Left ventricle myocardium inferior (tissue), 1 donor: ENCODE measurements around the gene GPX3. TPM values are rescaled to one million over a fixed set of nuclear protein-coding genes. Genes with fewer than 3 reads are reported as not detected.
A peak's percentile ranks its signal among the peaks of the same experiment; 100 is the strongest.

ENCODE experiments used
- DNase-seq: peaks from one replicate; pipeline ENCODE4 v3.0.0-alpha.2; 2020
- H3K27ac ChIP-seq: fragments of 200-600 bp; replicated peaks from 2 replicates; pipeline ENCODE4 v1.8.0; 2021
- H3K27me3 ChIP-seq: fragments of 200-600 bp; 2 replicates; pipeline ENCODE4 v1.8.0; 2021; ENCODE audit warnings: low read depth
- H3K36me3 ChIP-seq: fragments of 200-600 bp; 2 replicates; pipeline ENCODE4 v1.8.0; 2021
- H3K4me1 ChIP-seq: fragments of 200-600 bp; 2 replicates; pipeline ENCODE4 v1.8.0; 2021
- H3K4me3 ChIP-seq: fragments of 200-600 bp; 2 replicates; pipeline ENCODE4 v1.8.0; 2021; ENCODE audit warnings: mild to moderate bottlenecking, moderate library complexity
- H3K9me3 ChIP-seq: fragments of 200-600 bp; replicated peaks from 2 replicates; pipeline ENCODE4 v1.8.0; 2021
- intact Hi-C: fragments of 100-400 bp; cut with micrococcal nuclease; formaldehyde crosslinking; loops from one replicate; pipeline ENCODE4 v1.11.0; 2022
- total RNA-seq: library from RNA; stranded (reverse); fragmentation: NEBNext Ultra II Directional; extraction: Animal tissue kit (Norgen Biotek cat#: 25700); gene quantifications from one replicate; pipeline ENCODE4 v1.2.1, GENCODE V29; 2021
- TF ChIP-seq, protein P1 (sequence below): fragments of 200-600 bp; IDR thresholded peaks from 2 replicates; pipeline ENCODE4 v1.8.0; 2021; ENCODE audit warnings: antibody characterized with exemption, mild to moderate bottlenecking, borderline replicate concordance
- donor health status: DM: no; HTN: yes; CAD: no; lungs with severe emphysema.

Gene GPX3
- total RNA-seq, 1 donor from 2014 or later: 744 TPM

GRCh38 chr5:151024440-151025249 is 4.3 kb downstream of the GPX3 start:
- Histone ChIP-seq H3K27me3 (no peaks in the 10 kb centered on the region), H3K4me1 (peaks cover 97% of the 10 kb centered on the region), H3K36me3 (peaks cover 55% of the 10 kb centered on the region), H3K9me3 (no peaks in the 10 kb centered on the region), H3K27ac (peak overlapping the region; percentile 97), H3K4me3 (peak overlapping the region; percentile 97)
- intact Hi-C loops: no loop called here
- DNase-seq: no peak
- TF ChIP-seq, protein P1, sequence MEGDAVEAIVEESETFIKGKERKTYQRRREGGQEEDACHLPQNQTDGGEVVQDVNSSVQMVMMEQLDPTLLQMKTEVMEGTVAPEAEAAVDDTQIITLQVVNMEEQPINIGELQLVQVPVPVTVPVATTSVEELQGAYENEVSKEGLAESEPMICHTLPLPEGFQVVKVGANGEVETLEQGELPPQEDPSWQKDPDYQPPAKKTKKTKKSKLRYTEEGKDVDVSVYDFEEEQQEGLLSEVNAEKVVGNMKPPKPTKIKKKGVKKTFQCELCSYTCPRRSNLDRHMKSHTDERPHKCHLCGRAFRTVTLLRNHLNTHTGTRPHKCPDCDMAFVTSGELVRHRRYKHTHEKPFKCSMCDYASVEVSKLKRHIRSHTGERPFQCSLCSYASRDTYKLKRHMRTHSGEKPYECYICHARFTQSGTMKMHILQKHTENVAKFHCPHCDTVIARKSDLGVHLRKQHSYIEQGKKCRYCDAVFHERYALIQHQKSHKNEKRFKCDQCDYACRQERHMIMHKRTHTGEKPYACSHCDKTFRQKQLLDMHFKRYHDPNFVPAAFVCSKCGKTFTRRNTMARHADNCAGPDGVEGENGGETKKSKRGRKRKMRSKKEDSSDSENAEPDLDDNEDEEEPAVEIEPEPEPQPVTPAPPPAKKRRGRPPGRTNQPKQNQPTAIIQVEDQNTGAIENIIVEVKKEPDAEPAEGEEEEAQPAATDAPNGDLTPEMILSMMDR: no peak

DNA sequence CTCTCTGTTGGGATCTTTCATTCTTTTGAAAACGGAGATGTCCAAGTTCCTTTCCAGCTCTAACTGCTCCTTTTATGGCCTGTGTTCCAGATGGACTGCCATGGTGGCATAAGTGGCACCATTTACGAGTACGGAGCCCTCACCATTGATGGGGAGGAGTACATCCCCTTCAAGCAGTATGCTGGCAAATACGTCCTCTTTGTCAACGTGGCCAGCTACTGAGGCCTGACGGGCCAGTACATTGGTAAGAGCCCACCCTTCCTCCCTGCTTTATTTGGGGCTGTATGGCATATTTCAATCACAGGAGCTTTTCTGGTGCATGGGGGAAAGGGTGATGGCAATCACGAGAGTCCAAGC is 4.8 kb downstream of the GPX3 start:
- intact Hi-C loops: no loop called here
- H3K27me3 ChIP-seq: no peaks in the 10 kb centered on the region
- H3K4me1 ChIP-seq: peaks cover 97% of the 10 kb centered on the region
- no peak for DNase-seq
- peaks cover 61% of the 10 kb centered on the region for H3K36me3 ChIP-seq
- TF ChIP-seq, protein P1: no peak
- H3K4me3 ChIP-seq: peak overlapping the region; percentile 97
- no peaks in the 10 kb centered on the region for H3K9me3 ChIP-seq
- peak overlapping the region; percentile 97 for H3K27ac ChIP-seq

- DNase-seq: no peak
- H3K4me1 ChIP-seq: peaks cover 99% of the 10 kb centered on the region
- H3K27me3 ChIP-seq: no peaks in the 10 kb centered on the region
- H3K36me3 ChIP-seq: peaks cover 67% of the 10 kb centered on the region
- intact Hi-C loops: no loop called here
- H3K27ac ChIP-seq: peak overlapping the region; percentile 97
- TF ChIP-seq, protein P1: no peak
- no peaks in the 10 kb centered on the region for H3K9me3 ChIP-seq
- peak overlapping the region; percentile 97 for H3K4me3 ChIP-seq
Measured at GRCh38 chr5:151026088-151026487, 5.7 kb downstream of the GPX3 start.

GRCh38 chr5:151026679-151027078 is 6.3 kb downstream of the GPX3 start:
- H3K4me3 ChIP-seq: peak overlapping the region; percentile 97
- TF ChIP-seq, protein P1: no peak
- intact Hi-C loops: no loop called here
- no peaks in the 10 kb centered on the region for H3K9me3 ChIP-seq
- DNase-seq: peak; percentile 68
- no peaks in the 10 kb centered on the region for H3K27me3 ChIP-seq
- H3K4me1 ChIP-seq: peaks cover 99% of the 10 kb centered on the region
- H3K27ac ChIP-seq: peak overlapping the region; percentile 97
- peaks cover 73% of the 10 kb centered on the region for H3K36me3 ChIP-seq

DNA sequence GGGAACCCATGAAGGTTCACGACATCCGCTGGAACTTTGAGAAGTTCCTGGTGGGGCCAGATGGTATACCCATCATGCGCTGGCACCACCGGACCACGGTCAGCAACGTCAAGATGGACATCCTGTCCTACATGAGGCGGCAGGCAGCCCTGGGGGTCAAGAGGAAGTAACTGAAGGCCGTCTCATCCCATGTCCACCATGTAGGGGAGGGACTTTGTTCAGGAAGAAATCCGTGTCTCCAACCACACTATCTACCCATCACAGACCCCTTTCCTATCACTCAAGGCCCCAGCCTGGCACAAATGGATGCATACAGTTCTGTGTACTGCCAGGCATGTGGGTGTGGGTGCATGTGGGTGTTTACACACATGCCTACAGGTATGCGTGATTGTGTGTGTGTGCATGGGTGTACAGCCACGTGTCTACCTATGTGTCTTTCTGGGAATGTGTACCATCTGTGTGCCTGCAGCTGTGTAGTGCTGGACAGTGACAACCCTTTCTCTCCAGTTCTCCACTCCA is 7.6 kb downstream of the GPX3 start:
- peaks cover 86% of the 10 kb centered on the region for H3K4me1 ChIP-seq
- intact Hi-C loops: no loop called here
- H3K27me3 ChIP-seq: no peaks in the 10 kb centered on the region
- no peaks in the 10 kb centered on the region for H3K9me3 ChIP-seq
- peak overlapping the region; percentile 97 for H3K27ac ChIP-seq
- TF ChIP-seq, protein P1: no peak
- no peak for DNase-seq
- peaks cover 85% of the 10 kb centered on the region for H3K36me3 ChIP-seq
- H3K4me3 ChIP-seq: no peak overlapping the region
